Breast epithelium (tissue), 3 donors: ENCODE data around the gene C9orf153.

ENCODE experiments used
- CTCF ChIP-seq, 3 donors: fragments of 450-650 bp; IDR thresholded peaks; one replicate each; pipeline ENCODE4 v1.5.1; 2016 to 2017; ENCODE audit warnings: antibody characterized with exemption in 3 of 3, mild to moderate bottlenecking in 3 of 3, moderate library complexity in 3 of 3
- POLR2A ChIP-seq: fragments of 450-650 bp; IDR thresholded peaks from one replicate; pipeline ENCODE4 v1.6.1; 2016; ENCODE audit warnings: antibody characterized with exemption, mild to moderate bottlenecking, moderate library complexity
- POLR2AphosphoS5 ChIP-seq, 3 donors: sonication (generic); formaldehyde crosslinking; IDR thresholded peaks; one replicate each; pipeline ENCODE4 v1.6.1; 2017; ENCODE audit warnings: antibody characterized with exemption in 3 of 3

- no peak for TF ChIP-seq CTCF (IDR thresholded peaks at IDR 0.05)
- TF ChIP-seq POLR2A = no peak
- no peak for TF ChIP-seq POLR2AphosphoS5 (IDR thresholded peaks at IDR 0.05)
These were observed 77.8 kb downstream of the C9orf153 start for GRCh38 chr9:86181379-86182315.
